SK-MEL-5 (cell line): Measurements from ENCODE around the gene ACVR1B. TPM values are rescaled to one million over a fixed set of nuclear protein-coding genes. Genes with fewer than 3 reads are reported as not detected.

Experiments used
- DNase-seq: peaks from one replicate; pipeline ENCODE4 v3.0.0-alpha.2; 2016; ENCODE audit warnings: low read depth, low spot score
- in situ Hi-C: cut with HindIII; loops from 2 replicates; pipeline ENCODE4 v1.10.0; 2016; ENCODE audit warnings: low sequenced_read_pairs, high pct_unique_total_duplicates, low pct_unique_long_range_greater_than_20kb
- small RNA-seq, 2 experiments: library from RNA; depleted of rRNA; stranded (forward); fragments of <200 nt; gene quantifications; one replicate each; pipeline ENCODE3, GENCODE V24; 2014
- total RNA-seq: library from RNA; depleted of rRNA; stranded (reverse); fragments of >200 nt; shearing (Covaris generic); gene quantifications from 2 replicates; pipeline ENCODE4 v1.2.3, GENCODE V29; 2014; rRNA removed

The ACVR1B gene
- total RNA-seq, 1 experiment from 2014 or later: 6.4 TPM

GRCh38 chr12:52042706-52043385 lies 91.3 kb downstream of the ACVR1B start:
- in situ Hi-C loops: no loop called here

GRCh38 chr12:52043386-52044212 lies 92.1 kb downstream of the ACVR1B start:
- DNase-seq: no peak
- in situ Hi-C loops: no loop called here

More at GRCh38 chr12:52042706-52043385, 91.3 kb downstream of the ACVR1B start:
- DNase-seq: no peak

- DNase-seq: no peak
- in situ Hi-C loops: no loop called here
Observed at GRCh38 chr12:52044292-52044983, 92.9 kb downstream of the ACVR1B start.

- no peak for DNase-seq
- in situ Hi-C loops: no loop called here
Observed at GRCh38 chr12:52045794-52046199, 94.3 kb downstream of the ACVR1B start.

Small RNAs within 50 kb of the gene (small RNA-seq; reads per million reads assigned to genes)
- gene RNU6-574P: 0 reads per million in 2 experiments

Other genes with a start within 250 kb of the ACVR1B start
- gene FIGNL2, start 103.0 kb upstream of the ACVR1B start, total RNA-seq: 0.21 and 0.24 TPM in 2 replicates
- gene ANKRD33, start 63.6 kb upstream of the ACVR1B start, total RNA-seq: not detected in 2 replicates
- 0.05 TPM in 1 of 2 replicates, not detected in the other for gene ACVRL1, start 44.2 kb upstream of the ACVR1B start, total RNA-seq
- gene TAMALIN, start 55.2 kb downstream of the ACVR1B start, total RNA-seq: 25.5 and 26.7 TPM in 2 replicates
- 33.5 and 35.4 TPM in 2 replicates for gene NR4A1, start 99.7 kb downstream of the ACVR1B start, total RNA-seq
- 90.4 and 104 TPM in 2 replicates for gene ATG101, start 118.3 kb downstream of the ACVR1B start, total RNA-seq
- gene SMIM41, start 128.0 kb downstream of the ACVR1B start, total RNA-seq: not detected in 2 replicates
- 0.11 TPM in 2 replicates for gene KRT80, start 240.3 kb downstream of the ACVR1B start, total RNA-seq